Activated CD4-positive, alpha-beta T cell treated with anti-CD3 and anti-CD28 coated beads, Interleukin-2, amount 10 ng/mL, durations not matched to agents 24 days and 14 days (primary cell): ENCODE data around the gene CNNM2. TPM values are rescaled to one million over a fixed set of nuclear protein-coding genes. Genes with fewer than 3 reads are reported as not detected.
A peak's percentile ranks its signal among the peaks of the same experiment; 100 is the strongest.
"Not testable (repeated sequence)": the region's sequence is repeated elsewhere in the genome, so short reads cannot be mapped to it uniquely, and the experiment has no call there.

ENCODE experiments used
- DNase-seq: peaks from one replicate; pipeline ENCODE4 v3.0.0; 2022
- H3K27ac Mint-ChIP-seq: one replicate; pipeline ENCODE4 v1.8.0; 2022; ENCODE audit warnings: mild to moderate bottlenecking, mixed read lengths
- H3K27me3 Mint-ChIP-seq: one replicate; pipeline ENCODE4 v1.8.0; 2022; ENCODE audit warnings: mixed read lengths
- H3K36me3 Mint-ChIP-seq: one replicate; pipeline ENCODE4 v1.8.0; 2022; ENCODE audit warnings: low read depth, mild to moderate bottlenecking, mixed read lengths
- H3K4me1 Mint-ChIP-seq: one replicate; pipeline ENCODE4 v1.8.0; 2021; ENCODE audit warnings: mixed read lengths
- H3K4me3 Mint-ChIP-seq: one replicate; pipeline ENCODE4 v1.8.0; 2022; ENCODE audit warnings: mild to moderate bottlenecking, moderate library complexity, mixed read lengths
- H3K9me3 Mint-ChIP-seq: one replicate; pipeline ENCODE4 v1.8.0; 2021; ENCODE audit warnings: mixed read lengths
- intact Hi-C: fragments of 100-400 bp; cut with micrococcal nuclease; formaldehyde crosslinking; loops from one replicate; pipeline ENCODE4 v1.15.1; 2023
- total RNA-seq: library from RNA; stranded (reverse); gene quantifications from 2 replicates; pipeline ENCODE4 v1.2.3, GENCODE V29; 2022

CNNM2 gene
- total RNA-seq, 1 donor from 2014 or later: 5.6 TPM

- H3K9me3 Mint-ChIP-seq: peaks cover 4% of the 10 kb centered on the region
- peaks cover 24% of the 10 kb centered on the region for H3K4me1 Mint-ChIP-seq
- H3K36me3 Mint-ChIP-seq: peaks cover 54% of the 10 kb centered on the region
- no peak overlapping the region for H3K4me3 Mint-ChIP-seq
- H3K27ac Mint-ChIP-seq: peak overlapping the region; percentile 58
- intact Hi-C loops: loop anchor here (10.0 kb wide), 1 partner anchor 64 kb away; the partner anchor contains the start of gene NT5C2
- H3K27me3 Mint-ChIP-seq: no peaks in the 10 kb centered on the region
- DNase-seq: no peak
Measured at GRCh38 chr10:103130910-103131309, 212.8 kb downstream of the CNNM2 start.

GRCh38 chr10:103135168-103135567, 217.1 kb downstream of the CNNM2 start:
- intact Hi-C loops: loop anchor here (10.0 kb wide), 1 partner anchor 60 kb away; the partner anchor contains the start of gene NT5C2
- DNase-seq: peak; percentile 62
- peaks cover 23% of the 10 kb centered on the region for H3K4me1 Mint-ChIP-seq
- peaks cover 68% of the 10 kb centered on the region for H3K36me3 Mint-ChIP-seq
- not testable (repeated sequence) for H3K4me3 Mint-ChIP-seq, H3K27me3 Mint-ChIP-seq, H3K9me3 Mint-ChIP-seq
- H3K27ac Mint-ChIP-seq: peak overlapping the region; percentile 73

GRCh38 chr10:103139803-103140202, 221.7 kb downstream of the CNNM2 start:
- H3K27me3 Mint-ChIP-seq: no peaks in the 10 kb centered on the region
- peaks cover 42% of the 10 kb centered on the region for H3K36me3 Mint-ChIP-seq
- no peak overlapping the region for H3K4me3 Mint-ChIP-seq
- H3K4me1 Mint-ChIP-seq: peaks cover 8% of the 10 kb centered on the region
- intact Hi-C loops: loop anchor here (10.0 kb wide), 1 partner anchor 55 kb away; the partner anchor contains the start of gene NT5C2
- no peaks in the 10 kb centered on the region for H3K9me3 Mint-ChIP-seq
- peak overlapping the region; percentile 27 for H3K27ac Mint-ChIP-seq
- no peak for DNase-seq

Other genes starting within 250 kb of the CNNM2 start
- 6.3 and 6.4 TPM in 2 replicates for gene ARL3, start 203.9 kb upstream of the CNNM2 start, total RNA-seq
- gene SFXN2, start 203.7 kb upstream of the CNNM2 start, total RNA-seq: 38.7 TPM in 2 replicates
- 15.6 and 15.8 TPM in 2 replicates for gene WBP1L, start 174.3 kb upstream of the CNNM2 start, total RNA-seq
- gene CYP17A1, start 80.9 kb upstream of the CNNM2 start, total RNA-seq: not detected in 2 replicates
- 8.1 and 9.8 TPM in 2 replicates for gene BORCS7, start 64.0 kb upstream of the CNNM2 start, total RNA-seq
- 0.57 and 0.79 TPM in 2 replicates for gene AS3MT, start 48.8 kb upstream of the CNNM2 start, total RNA-seq